ENCODE data around the gene DTX3.

The DTX3 gene

DNA sequence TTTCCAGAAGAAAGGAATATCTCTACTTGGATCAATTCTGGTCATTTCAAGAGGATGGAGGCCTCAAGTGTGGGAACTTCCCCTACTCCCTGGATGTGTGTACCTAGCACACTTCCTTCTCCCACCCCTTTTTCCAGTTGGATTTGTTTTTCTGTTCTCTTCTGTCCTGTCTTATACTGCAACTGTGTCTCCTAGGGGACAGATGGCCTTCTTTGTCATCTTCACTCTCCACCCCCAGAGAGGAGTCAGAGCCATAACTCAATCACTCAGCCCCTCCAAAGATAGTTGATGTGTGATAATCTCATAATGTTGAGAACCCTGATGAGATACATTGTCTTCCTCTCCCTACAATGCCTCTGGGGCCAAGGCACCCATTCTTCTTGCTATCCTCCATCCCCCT is 2.1 kb upstream of the DTX3 start:
- no peak overlapping the region for H3K4me3 ChIP-seq (ENCODE audit: low read depth, low read length)
- TF ChIP-seq, protein P1, sequence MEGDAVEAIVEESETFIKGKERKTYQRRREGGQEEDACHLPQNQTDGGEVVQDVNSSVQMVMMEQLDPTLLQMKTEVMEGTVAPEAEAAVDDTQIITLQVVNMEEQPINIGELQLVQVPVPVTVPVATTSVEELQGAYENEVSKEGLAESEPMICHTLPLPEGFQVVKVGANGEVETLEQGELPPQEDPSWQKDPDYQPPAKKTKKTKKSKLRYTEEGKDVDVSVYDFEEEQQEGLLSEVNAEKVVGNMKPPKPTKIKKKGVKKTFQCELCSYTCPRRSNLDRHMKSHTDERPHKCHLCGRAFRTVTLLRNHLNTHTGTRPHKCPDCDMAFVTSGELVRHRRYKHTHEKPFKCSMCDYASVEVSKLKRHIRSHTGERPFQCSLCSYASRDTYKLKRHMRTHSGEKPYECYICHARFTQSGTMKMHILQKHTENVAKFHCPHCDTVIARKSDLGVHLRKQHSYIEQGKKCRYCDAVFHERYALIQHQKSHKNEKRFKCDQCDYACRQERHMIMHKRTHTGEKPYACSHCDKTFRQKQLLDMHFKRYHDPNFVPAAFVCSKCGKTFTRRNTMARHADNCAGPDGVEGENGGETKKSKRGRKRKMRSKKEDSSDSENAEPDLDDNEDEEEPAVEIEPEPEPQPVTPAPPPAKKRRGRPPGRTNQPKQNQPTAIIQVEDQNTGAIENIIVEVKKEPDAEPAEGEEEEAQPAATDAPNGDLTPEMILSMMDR (IDR thresholded peaks at IDR 0.05; ENCODE audit: insufficient read depth, low read depth, low read length, missing control alignments): no peak
- DNase-seq (ENCODE audit: low read depth): no peak

DNA sequence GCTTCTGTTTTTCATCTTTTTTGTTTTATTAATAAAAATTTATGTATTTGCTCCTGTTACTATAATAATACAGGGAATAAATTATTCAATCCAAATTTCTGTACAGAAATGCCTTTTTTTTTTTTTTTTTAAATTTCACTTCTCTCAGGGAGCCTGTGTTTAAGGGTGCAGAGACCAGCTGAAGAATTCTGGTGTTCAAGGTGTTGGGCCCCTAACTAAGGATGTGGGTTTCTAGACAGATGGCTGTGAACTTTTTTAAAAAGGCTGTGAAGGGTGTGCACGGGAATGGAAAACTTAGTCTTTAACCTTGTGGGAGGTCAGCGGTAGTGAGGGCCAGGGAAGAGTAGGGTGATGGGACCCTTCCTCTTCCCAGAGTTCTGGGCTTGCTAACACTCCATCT is 1.3 kb upstream of the DTX3 start:
- TF ChIP-seq, protein P1 (IDR thresholded peaks at IDR 0.05; ENCODE audit: insufficient read depth, low read depth, low read length, missing control alignments): no peak
- no peak for DNase-seq (ENCODE audit: low read depth)
- no peak overlapping the region for H3K4me3 ChIP-seq (ENCODE audit: low read depth, low read length)

DNA sequence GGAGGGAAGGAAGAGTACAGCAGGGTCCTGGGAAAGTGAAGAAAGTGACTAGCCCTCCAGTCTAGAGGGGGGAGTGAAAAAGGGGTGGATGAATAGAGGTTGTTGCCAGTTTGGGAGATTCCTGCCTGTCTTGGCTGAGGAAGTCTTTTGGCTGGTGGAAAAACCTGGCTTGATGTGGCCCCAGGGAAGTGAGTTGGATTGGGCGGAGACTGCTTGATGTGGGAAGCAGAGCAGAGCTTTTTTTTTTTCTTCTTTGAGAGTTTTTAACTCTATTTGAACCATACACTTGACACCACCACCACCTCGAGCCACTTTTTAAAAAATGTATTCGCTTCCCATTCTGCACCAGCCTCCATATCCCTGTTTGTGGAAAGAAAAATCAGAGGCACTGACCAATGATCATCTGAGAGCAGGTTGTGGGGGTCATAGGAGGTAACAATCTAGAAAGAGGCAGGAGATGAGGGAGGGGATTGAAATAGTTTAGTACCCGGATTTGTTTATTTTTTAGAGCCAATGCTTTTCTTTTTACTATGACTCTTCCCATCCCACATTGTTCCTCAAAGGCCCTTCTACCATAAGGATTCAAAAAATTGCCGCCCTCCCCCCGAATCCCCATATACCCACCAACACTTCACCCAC is 690 bp upstream of the DTX3 start:
- peak overlapping the region; percentile 90 for H3K4me3 ChIP-seq (ENCODE audit: low read depth, low read length)
- DNase-seq (ENCODE audit: low read depth): no peak

DNA sequence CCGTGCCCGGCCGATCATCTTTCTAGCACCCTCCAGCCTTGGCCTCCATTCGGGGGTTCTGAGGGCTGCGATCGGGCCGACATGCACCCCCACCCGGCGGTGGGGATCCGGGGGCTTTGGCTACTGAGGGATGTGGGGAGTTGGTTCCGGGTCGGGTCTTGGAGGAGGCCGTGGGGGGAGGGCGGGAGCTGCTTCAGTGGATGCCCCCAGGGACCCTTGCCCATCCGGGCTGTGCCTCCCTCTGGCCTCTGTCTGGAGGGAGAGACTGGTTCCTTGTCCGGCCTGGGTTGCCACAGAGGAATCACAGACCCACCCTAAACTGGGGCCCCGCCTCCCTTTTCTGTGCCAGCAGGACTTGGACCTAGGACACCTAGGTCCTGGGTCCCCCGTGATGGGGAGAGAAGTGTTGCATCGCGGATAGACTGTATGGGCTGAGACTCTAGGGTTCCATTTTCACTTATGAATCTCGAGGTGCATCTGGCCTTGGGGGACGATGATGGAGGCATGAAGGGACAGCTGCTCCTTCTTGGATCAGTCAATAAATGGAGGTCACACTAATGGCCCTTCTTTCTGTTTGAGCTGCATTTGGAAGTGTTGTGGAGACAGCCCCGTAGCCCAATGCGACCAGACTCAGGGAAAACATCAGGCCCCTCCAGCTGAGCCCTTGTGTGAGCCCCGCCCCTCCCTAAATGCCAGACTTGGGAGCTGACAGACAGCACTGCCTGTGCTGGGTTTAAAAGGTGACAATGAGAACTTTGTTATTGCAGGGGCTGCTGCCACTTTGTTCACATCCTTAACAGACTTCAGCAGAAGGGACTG is 577 bp downstream of the DTX3 start:
- no peak for DNase-seq (ENCODE audit: low read depth)
- TF ChIP-seq, protein P1 (IDR thresholded peaks at IDR 0.05; ENCODE audit: insufficient read depth, low read depth, low read length, missing control alignments): no peak
- H3K4me3 ChIP-seq (ENCODE audit: low read depth, low read length): peak overlapping the region; percentile 90

More for the DNA sequence above, 690 bp upstream of the DTX3 start:
- TF ChIP-seq, protein P1 (IDR thresholded peaks at IDR 0.05; ENCODE audit: insufficient read depth, low read depth, low read length, missing control alignments): no peak

DNA sequence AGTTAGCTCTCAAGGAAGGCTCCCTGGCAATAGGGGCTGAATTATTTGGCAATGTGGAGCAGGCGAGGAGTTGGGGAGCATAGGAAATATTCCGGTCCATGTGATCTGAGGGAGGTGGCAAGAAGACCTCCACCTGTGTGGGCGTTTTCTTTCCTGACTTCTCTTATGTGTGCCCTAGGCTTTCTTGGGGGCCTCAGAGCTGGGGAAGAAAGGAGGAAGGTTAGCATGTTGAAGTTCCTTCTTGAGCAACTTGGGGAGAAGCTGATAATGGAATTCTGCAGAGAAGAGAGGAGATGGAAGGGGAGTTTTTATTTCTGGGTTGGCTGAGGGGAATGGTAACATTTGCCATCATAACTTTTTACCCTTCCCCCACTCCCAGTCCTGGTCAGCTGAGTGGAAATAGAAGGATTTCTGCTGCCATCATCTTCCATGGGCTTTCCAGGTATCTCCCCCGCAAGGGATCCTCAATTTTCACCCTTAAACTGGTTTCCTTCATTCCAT is 1.2 kb downstream of the DTX3 start:
- no peak overlapping the region for H3K4me3 ChIP-seq (ENCODE audit: low read depth, low read length)
- DNase-seq (ENCODE audit: low read depth): no peak
- TF ChIP-seq, protein P1 (IDR thresholded peaks at IDR 0.05; ENCODE audit: insufficient read depth, low read depth, low read length, missing control alignments): no peak

DNA sequence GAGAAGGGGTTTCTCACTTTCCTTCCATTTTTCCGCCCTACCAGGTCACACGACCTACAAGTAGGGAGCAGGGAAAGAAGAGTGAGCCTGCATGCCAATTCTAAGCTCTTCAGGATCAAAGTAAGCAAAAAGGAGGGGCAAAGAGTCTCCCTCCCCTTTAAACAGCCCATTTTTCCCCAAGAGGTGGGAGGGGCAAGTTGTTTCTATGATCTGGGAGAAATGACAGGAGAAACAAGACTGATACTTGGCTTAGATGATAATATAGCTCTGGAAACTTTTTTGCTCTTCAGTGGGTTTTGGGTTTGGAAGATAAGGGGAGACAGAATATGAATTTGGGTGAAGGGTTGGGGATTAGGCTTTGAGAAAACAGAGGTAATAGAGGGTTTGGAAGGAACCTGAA is 1.8 kb downstream of the DTX3 start:
- no peak overlapping the region for H3K4me3 ChIP-seq (ENCODE audit: low read depth, low read length)
- no peak for DNase-seq (ENCODE audit: low read depth)
- TF ChIP-seq, protein P1 (IDR thresholded peaks at IDR 0.05; ENCODE audit: insufficient read depth, low read depth, low read length, missing control alignments): no peak

Data from GM12865 (cell line).